ENCODE measurements around the gene PHTF1.

PHTF1 gene

DNA sequence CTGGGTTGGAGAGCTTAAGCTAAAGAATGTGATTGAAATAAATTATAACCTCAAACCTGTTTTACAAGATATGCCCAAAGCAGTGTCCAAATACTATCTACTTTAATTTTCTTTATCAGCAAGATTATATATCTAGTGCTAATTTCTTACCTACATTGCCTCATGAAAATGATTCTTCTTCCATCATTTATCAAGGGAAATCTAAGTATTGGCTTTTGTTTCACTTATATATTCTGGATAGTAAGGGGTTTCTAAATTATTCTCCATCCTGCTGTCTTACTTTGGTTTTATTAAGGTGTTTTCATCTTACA is 81.2 kb downstream of the PHTF1 start:
- in situ Hi-C loops (cut with HindIII; ENCODE audit: low pct_ligation_motif_present, low pct_unique_long_range_greater_than_20kb, low sequenced_read_pairs): no loop called here
- no peak for DNase-seq

- in situ Hi-C loops (cut with HindIII; ENCODE audit: low pct_ligation_motif_present, low pct_unique_long_range_greater_than_20kb, low sequenced_read_pairs): no loop called here
- DNase-seq: peak; percentile 45
Measured at GRCh38 chr1:113677250-113678158, 81.8 kb downstream of the PHTF1 start.

- no peak for DNase-seq
- in situ Hi-C loops (cut with HindIII; ENCODE audit: low pct_ligation_motif_present, low pct_unique_long_range_greater_than_20kb, low sequenced_read_pairs): no loop called here
Measured at GRCh38 chr1:113676524-113676923, 82.8 kb downstream of the PHTF1 start.

GRCh38 chr1:113675302-113675701 is 84.0 kb downstream of the PHTF1 start:
- no peak for DNase-seq
- in situ Hi-C loops (cut with HindIII; ENCODE audit: low pct_ligation_motif_present, low pct_unique_long_range_greater_than_20kb, low sequenced_read_pairs): no loop called here

DNA sequence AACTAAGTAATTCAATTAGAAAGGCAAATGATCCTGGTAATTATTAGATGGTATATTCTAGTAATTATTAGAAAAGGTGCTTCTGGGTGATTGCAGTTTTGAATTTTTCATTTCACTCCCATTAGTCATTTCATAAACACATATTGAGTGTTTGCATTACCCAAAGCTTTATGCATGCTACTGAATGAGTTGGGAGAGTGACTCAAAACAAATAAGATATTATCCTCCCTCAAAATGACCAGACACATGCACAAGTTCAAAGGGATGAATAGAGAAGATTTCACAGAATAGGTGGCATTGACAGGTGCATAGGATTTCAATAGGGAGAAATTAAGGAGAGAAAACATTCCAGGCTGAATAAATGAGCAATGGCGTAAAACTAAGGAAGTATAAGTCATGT is 84.7 kb downstream of the PHTF1 start:
- no peak for DNase-seq
- in situ Hi-C loops (cut with HindIII; ENCODE audit: low pct_ligation_motif_present, low pct_unique_long_range_greater_than_20kb, low sequenced_read_pairs): no loop called here

DNA sequence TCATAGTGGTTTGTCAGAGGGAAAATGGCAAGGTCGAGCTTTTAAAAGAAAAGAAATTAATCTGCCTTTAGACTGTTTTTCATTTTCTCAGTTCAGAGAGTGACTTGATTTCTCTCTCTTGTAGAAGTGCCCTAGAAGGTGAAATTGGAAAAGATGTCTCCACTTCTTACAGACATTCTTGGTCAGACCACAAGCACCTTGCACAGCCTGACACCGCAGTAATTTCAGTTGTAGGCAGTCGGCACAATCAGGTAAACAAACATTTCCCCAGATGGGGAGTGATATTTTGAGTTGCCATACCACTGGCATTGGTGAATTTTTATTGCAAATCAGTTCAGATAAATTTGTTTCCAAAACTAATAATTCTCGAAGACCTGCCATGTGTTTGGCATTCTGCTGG is 86.8 kb downstream of the PHTF1 start:
- in situ Hi-C loops (cut with HindIII; ENCODE audit: low pct_ligation_motif_present, low pct_unique_long_range_greater_than_20kb, low sequenced_read_pairs): no loop called here
- no peak for DNase-seq

DNA sequence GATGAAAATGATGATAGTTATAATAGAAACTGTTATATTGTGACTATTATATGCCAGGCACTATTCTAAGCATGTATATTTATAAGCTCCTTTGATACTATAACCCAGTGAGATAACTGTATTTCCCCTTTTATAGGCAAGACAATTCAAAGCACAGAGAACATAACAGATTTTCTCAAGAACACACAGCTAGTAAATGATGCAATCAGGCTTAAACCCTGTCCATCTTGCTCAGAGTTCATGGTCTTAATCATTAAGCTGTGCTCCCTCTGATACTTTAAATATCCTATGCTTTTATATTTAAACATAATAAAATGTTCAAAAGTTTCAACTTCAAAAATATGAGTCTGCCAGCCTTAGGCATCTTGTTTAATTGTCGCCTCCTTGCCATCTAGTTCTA is 88.6 kb downstream of the PHTF1 start:
- in situ Hi-C loops (cut with HindIII; ENCODE audit: low pct_ligation_motif_present, low pct_unique_long_range_greater_than_20kb, low sequenced_read_pairs): no loop called here
- DNase-seq: no peak

GRCh38 chr1:113669988-113670387 is 89.3 kb downstream of the PHTF1 start:
- in situ Hi-C loops (cut with HindIII; ENCODE audit: low pct_ligation_motif_present, low pct_unique_long_range_greater_than_20kb, low sequenced_read_pairs): no loop called here

DNA sequence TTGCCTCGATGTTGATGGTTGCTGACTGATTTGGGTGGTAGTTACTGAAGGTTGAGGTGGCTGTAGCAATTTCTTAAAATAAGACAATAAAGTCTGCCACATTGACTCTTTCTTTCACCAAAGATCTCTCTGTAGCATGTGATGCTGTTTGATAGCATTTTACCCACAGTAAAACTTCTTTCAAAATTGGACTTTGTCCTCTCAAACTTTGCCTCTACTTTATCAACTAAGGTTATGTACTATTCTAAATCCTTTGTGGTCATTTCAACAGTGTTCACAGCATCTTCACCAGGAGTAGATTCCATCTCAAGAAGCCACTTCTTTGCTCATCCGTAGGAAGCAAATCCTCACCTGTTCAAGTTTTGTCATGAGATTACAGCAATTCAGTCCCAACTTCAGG is 93.2 kb downstream of the PHTF1 start:
- in situ Hi-C loops (cut with HindIII; ENCODE audit: low pct_ligation_motif_present, low pct_unique_long_range_greater_than_20kb, low sequenced_read_pairs): no loop called here
- no peak for DNase-seq

More at GRCh38 chr1:113669988-113670387, 89.3 kb downstream of the PHTF1 start:
- no peak for DNase-seq

DNA sequence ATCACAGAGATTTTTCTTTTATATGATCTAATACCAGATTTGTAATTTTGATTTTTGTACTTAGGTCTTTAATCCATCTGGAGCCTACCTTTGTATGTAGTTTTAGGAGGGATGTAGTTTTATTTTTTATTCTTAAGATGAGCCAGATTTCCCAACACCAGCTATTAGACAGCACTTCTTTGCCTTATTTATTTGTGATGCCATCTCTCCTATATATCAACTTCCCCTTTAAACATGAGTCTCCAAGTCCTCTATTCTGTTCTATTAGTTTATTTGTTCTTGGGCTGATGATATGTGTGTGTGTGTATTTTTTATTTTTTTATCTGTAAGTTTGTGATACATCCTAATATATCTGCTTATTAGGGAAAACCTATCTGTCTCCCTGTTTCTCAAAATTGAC is 94.2 kb downstream of the PHTF1 start:
- DNase-seq: no peak
- in situ Hi-C loops (cut with HindIII; ENCODE audit: low pct_ligation_motif_present, low pct_unique_long_range_greater_than_20kb, low sequenced_read_pairs): no loop called here

- in situ Hi-C loops (cut with HindIII; ENCODE audit: low pct_ligation_motif_present, low pct_unique_long_range_greater_than_20kb, low sequenced_read_pairs): no loop called here
- DNase-seq: no peak
Measured at GRCh38 chr1:113663165-113663951, 95.9 kb downstream of the PHTF1 start.

GRCh38 chr1:113662101-113662500 is 97.2 kb downstream of the PHTF1 start:
- in situ Hi-C loops (cut with HindIII; ENCODE audit: low pct_ligation_motif_present, low pct_unique_long_range_greater_than_20kb, low sequenced_read_pairs): no loop called here
- DNase-seq: no peak

GRCh38 chr1:113660088-113660487 is 99.2 kb downstream of the PHTF1 start:
- DNase-seq: no peak

DNA sequence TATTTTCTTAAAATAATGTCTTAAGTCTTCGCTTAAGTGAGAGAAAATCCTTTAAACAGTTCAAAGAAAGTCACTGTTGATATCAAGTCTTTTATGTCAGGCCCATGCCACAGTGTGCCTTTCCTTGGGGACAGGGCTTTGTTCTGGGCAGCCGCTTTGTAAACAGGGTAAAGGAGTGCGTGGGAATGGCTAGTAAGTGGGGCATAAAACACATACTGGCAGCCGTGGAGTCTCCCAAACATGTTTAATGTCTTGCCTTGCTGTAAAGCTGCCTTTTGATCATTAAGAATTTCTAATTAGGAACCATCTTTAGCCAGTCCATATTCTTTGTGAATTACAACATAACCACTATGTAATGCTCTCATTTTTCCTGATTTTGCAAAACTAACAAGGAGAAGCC is 99.7 kb downstream of the PHTF1 start:
- in situ Hi-C loops (cut with HindIII; ENCODE audit: low pct_ligation_motif_present, low pct_unique_long_range_greater_than_20kb, low sequenced_read_pairs): no loop called here
- DNase-seq: no peak

More at GRCh38 chr1:113660088-113660487, 99.2 kb downstream of the PHTF1 start:
- in situ Hi-C loops (cut with HindIII; ENCODE audit: low pct_ligation_motif_present, low pct_unique_long_range_greater_than_20kb, low sequenced_read_pairs): no loop called here

DNA sequence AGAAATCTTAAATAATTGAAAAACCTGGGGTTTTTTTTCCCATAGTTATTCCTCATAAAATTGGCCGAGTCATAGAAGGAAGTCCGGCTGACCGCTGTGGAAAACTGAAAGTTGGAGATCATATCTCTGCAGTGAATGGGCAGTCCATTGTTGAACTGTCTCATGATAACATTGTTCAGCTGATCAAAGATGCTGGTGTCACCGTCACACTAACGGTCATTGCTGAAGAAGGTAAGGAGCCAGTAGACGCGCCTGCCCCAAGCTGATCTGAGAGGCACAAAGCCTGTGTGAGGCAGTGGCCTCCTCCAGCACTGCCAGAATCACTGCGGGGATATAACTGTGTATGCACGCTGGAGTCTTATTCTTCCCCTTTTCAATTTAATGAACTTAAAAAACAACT is 100.3 kb downstream of the PHTF1 start:
- in situ Hi-C loops (cut with HindIII; ENCODE audit: low pct_ligation_motif_present, low pct_unique_long_range_greater_than_20kb, low sequenced_read_pairs): no loop called here

GRCh38 chr1:113657556-113658063 is 101.7 kb downstream of the PHTF1 start:
- in situ Hi-C loops (cut with HindIII; ENCODE audit: low pct_ligation_motif_present, low pct_unique_long_range_greater_than_20kb, low sequenced_read_pairs): no loop called here
- DNase-seq: no peak

More for the DNA sequence above, 100.3 kb downstream of the PHTF1 start:
- no peak for DNase-seq

- in situ Hi-C loops (cut with HindIII; ENCODE audit: low pct_ligation_motif_present, low pct_unique_long_range_greater_than_20kb, low sequenced_read_pairs): no loop called here
- DNase-seq: no peak
Measured at GRCh38 chr1:113657126-113657525, 102.2 kb downstream of the PHTF1 start.

DNA sequence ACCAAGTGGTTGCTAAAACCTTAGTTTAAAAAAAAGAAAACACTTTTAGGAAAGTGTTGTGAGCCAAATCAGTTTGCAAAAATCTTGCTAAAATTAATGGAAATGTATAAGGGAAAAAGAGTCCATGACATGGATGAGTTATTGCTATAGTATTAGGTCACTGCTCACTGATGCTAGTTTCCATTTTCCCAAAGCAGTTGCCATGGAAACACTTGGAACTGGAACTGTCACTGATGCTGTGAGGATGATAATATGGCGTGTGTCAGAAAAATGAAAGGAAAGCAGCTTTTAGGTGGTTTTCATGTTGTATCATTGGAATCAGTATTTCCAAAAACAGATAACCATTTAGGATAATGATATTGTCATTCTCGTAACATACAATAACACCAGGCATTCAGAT is 104.4 kb downstream of the PHTF1 start:
- no peak for DNase-seq
- in situ Hi-C loops (cut with HindIII; ENCODE audit: low pct_ligation_motif_present, low pct_unique_long_range_greater_than_20kb, low sequenced_read_pairs): no loop called here

DNA sequence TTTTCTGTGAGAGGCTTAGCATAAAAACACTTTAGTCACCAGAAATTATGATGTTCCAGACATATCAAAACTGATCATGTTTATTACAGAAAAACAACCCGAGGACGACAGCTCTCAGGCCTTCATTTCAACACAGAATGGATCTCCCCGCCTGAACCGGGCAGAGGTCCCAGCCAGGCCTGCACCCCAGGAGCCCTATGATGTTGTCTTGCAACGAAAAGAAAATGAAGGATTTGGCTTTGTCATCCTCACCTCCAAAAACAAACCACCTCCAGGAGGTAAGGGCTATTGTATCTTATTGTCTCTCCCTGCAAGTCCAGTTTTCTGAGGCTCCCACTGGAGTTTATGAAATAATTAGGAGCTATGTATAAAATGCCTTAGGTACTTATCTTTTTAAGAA is 105.5 kb downstream of the PHTF1 start:
- in situ Hi-C loops (cut with HindIII; ENCODE audit: low pct_ligation_motif_present, low pct_unique_long_range_greater_than_20kb, low sequenced_read_pairs): no loop called here
- DNase-seq: no peak

- no peak for DNase-seq
- in situ Hi-C loops (cut with HindIII; ENCODE audit: low pct_ligation_motif_present, low pct_unique_long_range_greater_than_20kb, low sequenced_read_pairs): no loop called here
Measured at GRCh38 chr1:113652771-113653170, 106.5 kb downstream of the PHTF1 start.
